Suppressor macrophage treated with lipopolysaccharide for 1 hour (primary cell): ENCODE results near the gene CD83.
"Not testable (repeated sequence)": the region's sequence is repeated elsewhere in the genome, so short reads cannot be mapped to it uniquely, and the experiment has no call there.

Source experiments
- DNase-seq, 3 donors: peaks; one replicate each; pipeline ENCODE4 v3.0.0-alpha.2; 2020 to 2022

CD83 gene

GRCh38 chr6:14149739-14150130 is 32.2 kb downstream of the CD83 start:
- no peak for DNase-seq

- DNase-seq: not testable (repeated sequence)
Measured at GRCh38 chr6:14151300-14151699, 33.7 kb downstream of the CD83 start.

GRCh38 chr6:14151773-14152172 is 34.2 kb downstream of the CD83 start:
- DNase-seq: no peak

- DNase-seq: no peak
Measured at GRCh38 chr6:14153228-14153627, 35.7 kb downstream of the CD83 start.

GRCh38 chr6:14159090-14159489 is 41.5 kb downstream of the CD83 start:
- DNase-seq: no peak

- DNase-seq: no peak
Measured at GRCh38 chr6:14162826-14163225, 45.3 kb downstream of the CD83 start.

- no peak for DNase-seq
Measured at GRCh38 chr6:14165091-14165490, 47.5 kb downstream of the CD83 start.

- DNase-seq: no peak
Measured at GRCh38 chr6:14166839-14167238, 49.3 kb downstream of the CD83 start.

- DNase-seq: no peak
Measured at GRCh38 chr6:14170128-14170527, 52.6 kb downstream of the CD83 start.

- DNase-seq: no peak
Measured at GRCh38 chr6:14172562-14172961, 55.0 kb downstream of the CD83 start.

GRCh38 chr6:14174226-14174625 is 56.7 kb downstream of the CD83 start:
- no peak for DNase-seq

- DNase-seq: no peak
Measured at GRCh38 chr6:14174996-14175395, 57.4 kb downstream of the CD83 start.

GRCh38 chr6:14176429-14176828 is 58.9 kb downstream of the CD83 start:
- no peak for DNase-seq

GRCh38 chr6:14177413-14178082 is 60.0 kb downstream of the CD83 start:
- DNase-seq: no peak

- DNase-seq: no peak
Measured at GRCh38 chr6:14178083-14178445, 60.5 kb downstream of the CD83 start.

GRCh38 chr6:14180609-14181008 is 63.0 kb downstream of the CD83 start:
- no peak for DNase-seq

- no peak for DNase-seq
Measured at GRCh38 chr6:14182916-14183315, 65.3 kb downstream of the CD83 start.
